Sigmoid colon (tissue), 4 donors: Measurements from ENCODE around the gene ATXN7L3.

Experiments
- POLR2A ChIP-seq, 2 donors: fragments of 450-650 bp; IDR thresholded peaks; one replicate each; pipeline ENCODE4 v1.6.1; 2016; ENCODE audit warnings: antibody characterized with exemption in 2 of 2, mild to moderate bottlenecking in 2 of 2, moderate library complexity in 2 of 2
- POLR2AphosphoS5 ChIP-seq, 4 donors: sonication (generic); formaldehyde crosslinking; IDR thresholded peaks; one replicate each; pipeline ENCODE4 v1.6.1; 2017; ENCODE audit warnings: antibody characterized with exemption in 4 of 4
- TF ChIP-seq, protein P1 (sequence below), 4 experiments: fragments of 450-650 bp in 3 of 4; fragments of 200-600 bp in 1 of 4; IDR thresholded peaks; one replicate each; pipeline ENCODE4 v1.5.1; 2016 to 2019; ENCODE audit warnings: antibody characterized with exemption in 4 of 4, mild to moderate bottlenecking in 3 of 4, moderate library complexity in 2 of 4

DNA sequence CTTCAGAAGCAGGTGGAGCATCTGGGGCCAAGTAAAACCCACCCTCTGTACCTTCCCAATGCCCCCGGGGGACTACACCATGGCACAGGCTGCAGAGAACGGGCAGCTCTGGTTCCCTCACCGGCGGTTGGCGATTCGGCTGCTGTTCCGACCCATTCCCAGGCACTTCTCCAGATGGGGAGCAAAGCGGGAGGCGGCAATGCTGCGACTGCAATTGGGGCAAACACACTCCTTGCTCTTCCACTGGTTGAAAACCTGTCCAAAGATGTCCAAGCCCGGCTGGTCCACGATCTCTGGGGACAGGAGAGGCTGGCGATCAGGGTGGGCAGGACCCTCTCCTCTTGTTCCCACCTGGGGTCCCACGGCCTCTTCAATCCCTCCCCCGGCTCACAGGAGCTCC is 2.6 kb downstream of the ATXN7L3 start:
- TF ChIP-seq, protein P1, sequence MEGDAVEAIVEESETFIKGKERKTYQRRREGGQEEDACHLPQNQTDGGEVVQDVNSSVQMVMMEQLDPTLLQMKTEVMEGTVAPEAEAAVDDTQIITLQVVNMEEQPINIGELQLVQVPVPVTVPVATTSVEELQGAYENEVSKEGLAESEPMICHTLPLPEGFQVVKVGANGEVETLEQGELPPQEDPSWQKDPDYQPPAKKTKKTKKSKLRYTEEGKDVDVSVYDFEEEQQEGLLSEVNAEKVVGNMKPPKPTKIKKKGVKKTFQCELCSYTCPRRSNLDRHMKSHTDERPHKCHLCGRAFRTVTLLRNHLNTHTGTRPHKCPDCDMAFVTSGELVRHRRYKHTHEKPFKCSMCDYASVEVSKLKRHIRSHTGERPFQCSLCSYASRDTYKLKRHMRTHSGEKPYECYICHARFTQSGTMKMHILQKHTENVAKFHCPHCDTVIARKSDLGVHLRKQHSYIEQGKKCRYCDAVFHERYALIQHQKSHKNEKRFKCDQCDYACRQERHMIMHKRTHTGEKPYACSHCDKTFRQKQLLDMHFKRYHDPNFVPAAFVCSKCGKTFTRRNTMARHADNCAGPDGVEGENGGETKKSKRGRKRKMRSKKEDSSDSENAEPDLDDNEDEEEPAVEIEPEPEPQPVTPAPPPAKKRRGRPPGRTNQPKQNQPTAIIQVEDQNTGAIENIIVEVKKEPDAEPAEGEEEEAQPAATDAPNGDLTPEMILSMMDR (IDR thresholded peaks at IDR 0.05): no peak
- TF ChIP-seq POLR2A (IDR thresholded peaks at IDR 0.05) (no peak), POLR2AphosphoS5 (IDR thresholded peaks at IDR 0.05) (no peak)
